HEK293 (cell line): ENCODE results near the gene TAPBP.

Source experiments
- CTCF ChIA-PET: fragments of 350-600 bp; formaldehyde crosslinking; extraction: SDS; loops from one replicate; lab custom pipeline; 2021; ENCODE audit warnings: antibody characterized with exemption; lab: Yijun Ruan, JAX
- POLR2A ChIA-PET: fragments of 300-600 bp; formaldehyde crosslinking; extraction: SDS; loops from one replicate; lab custom pipeline; 2020; ENCODE audit warnings: antibody characterized with exemption, inconsistent platforms; lab: Yijun Ruan, JAX
- H3K27ac ChIP-seq: fragments of 200-500 bp; sonication (Bioruptor generic); 2 replicates; pipeline ENCODE4 v1.5.1; 2014; ENCODE audit warnings: low read depth, low read length, control low read depth, inconsistent platforms; ENCODE audit errors: extremely low read depth
- H3K36me3 ChIP-seq, 2 experiments: fragments of 200-500 bp in 1 of 2; sonication (Bioruptor generic) in 1 of 2; 1 replicate in 1 of 2; 2 replicates in 1 of 2; pipeline ENCODE4 v1.5.1; 2014 to 2017; ENCODE audit warnings: inconsistent platforms in 2 of 2, low read length in 2 of 2; ENCODE audit not compliant: control insufficient read depth in 2 of 2, insufficient read depth in 1 of 2
- H3K4me1 ChIP-seq: fragments of 200-500 bp; sonication (Bioruptor generic); 2 replicates; pipeline ENCODE4 v1.5.1; 2014; ENCODE audit warnings: mild to moderate bottlenecking, low read length, inconsistent platforms; ENCODE audit not compliant: control insufficient read depth, insufficient read depth
- H3K4me3 ChIP-seq: 2 replicates; pipeline ENCODE4 v1.5.1; 2011; ENCODE audit warnings: low read depth, mild to moderate bottlenecking, control low read depth, low read length, moderate library complexity
- H3K9me3 ChIP-seq: fragments of 200-500 bp; sonication (Bioruptor generic); 2 replicates; pipeline ENCODE4 v1.5.1; 2014; ENCODE audit warnings: low read depth, low read length, inconsistent platforms; ENCODE audit not compliant: control insufficient read depth, insufficient read depth
- FEZF1 ChIP-seq: fragments of 450-650 bp; formaldehyde crosslinking; IDR thresholded peaks from 2 replicates; pipeline ENCODE4 v1.5.1; 2016; ENCODE audit warnings: missing biosample characterization, missing genetic modification characterization
- HOXD13 ChIP-seq: sonication (generic); formaldehyde crosslinking; IDR thresholded peaks from 2 replicates; pipeline ENCODE4 v1.8.0; 2022; ENCODE audit warnings: missing genetic modification reagents, borderline replicate concordance
- IKZF3 ChIP-seq: fragments of 450-650 bp; IDR thresholded peaks from 2 replicates; pipeline ENCODE4 v1.5.0; 2018; ENCODE audit warnings: missing biosample characterization, mild to moderate bottlenecking, missing genetic modification characterization, moderate library complexity
- KLF1 ChIP-seq: fragments of 450-650 bp; formaldehyde crosslinking; IDR thresholded peaks from 2 replicates; pipeline ENCODE4 v1.5.1; 2016; ENCODE audit warnings: missing biosample characterization, missing genetic modification characterization
- PATZ1 ChIP-seq: fragments of 450-650 bp; formaldehyde crosslinking; IDR thresholded peaks from 2 replicates; pipeline ENCODE4 v1.5.1; 2016; ENCODE audit warnings: missing biosample characterization, missing genetic modification characterization
- SCRT2 ChIP-seq: fragments of 450-650 bp; formaldehyde crosslinking; IDR thresholded peaks from 2 replicates; pipeline ENCODE4 v1.5.1; 2016; ENCODE audit warnings: missing biosample characterization, missing genetic modification characterization
- ZBTB8A ChIP-seq: fragments of 450-650 bp; formaldehyde crosslinking; IDR thresholded peaks from 2 replicates; pipeline ENCODE4 v1.5.1; 2016; ENCODE audit warnings: missing biosample characterization, missing genetic modification characterization
- ZEB2 ChIP-seq: fragments of 450-650 bp; formaldehyde crosslinking; IDR thresholded peaks from 2 replicates; pipeline ENCODE4 v1.5.1; 2016; ENCODE audit warnings: missing biosample characterization, missing genetic modification characterization
- ZFP37 ChIP-seq: fragments of 450-650 bp; formaldehyde crosslinking; IDR thresholded peaks from 2 replicates; pipeline ENCODE4 v1.5.1; 2016; ENCODE audit warnings: missing biosample characterization, missing genetic modification characterization
- ZIC2 ChIP-seq: fragments of 450-650 bp; formaldehyde crosslinking; IDR thresholded peaks from 2 replicates; pipeline ENCODE4 v1.5.1; 2016; ENCODE audit warnings: missing biosample characterization, missing genetic modification characterization
- ZNF221 ChIP-seq: fragments of 450-650 bp; formaldehyde crosslinking; IDR thresholded peaks from 2 replicates; pipeline ENCODE4 v1.5.1; 2017; ENCODE audit warnings: missing biosample characterization, missing genetic modification characterization, borderline replicate concordance
- ZNF324 ChIP-seq: fragments of 450-650 bp; formaldehyde crosslinking; IDR thresholded peaks from 2 replicates; pipeline ENCODE4 v1.5.1; 2016; ENCODE audit warnings: missing biosample characterization, missing genetic modification characterization
- ZNF341 ChIP-seq: fragments of 450-650 bp; formaldehyde crosslinking; IDR thresholded peaks from 2 replicates; pipeline ENCODE4; 2016; ENCODE audit warnings: low read depth, missing biosample characterization, missing genetic modification characterization
- ZNF362 ChIP-seq: fragments of 450-650 bp; formaldehyde crosslinking; IDR thresholded peaks from 2 replicates; pipeline ENCODE4 v1.5.1; 2016; ENCODE audit warnings: missing biosample characterization, missing genetic modification characterization
- ZNF366 ChIP-seq: fragments of 450-650 bp; formaldehyde crosslinking; conservative IDR thresholded peaks from 2 replicates; pipeline ENCODE4 v1.5.1; 2016; ENCODE audit warnings: missing biosample characterization, missing genetic modification characterization
- ZNF394 ChIP-seq: fragments of 450-650 bp; formaldehyde crosslinking; IDR thresholded peaks from 2 replicates; pipeline ENCODE4 v1.5.1; 2016; ENCODE audit warnings: missing biosample characterization, missing genetic modification characterization, mild to moderate bottlenecking, moderate library complexity, borderline replicate concordance
- ZNF501 ChIP-seq: fragments of 450-650 bp; formaldehyde crosslinking; IDR thresholded peaks from 2 replicates; pipeline ENCODE4 v1.5.1; 2016; ENCODE audit warnings: missing biosample characterization, missing genetic modification characterization
- ZNF600 ChIP-seq: fragments of 450-650 bp; formaldehyde crosslinking; IDR thresholded peaks from 2 replicates; pipeline ENCODE4 v1.5.1; 2016; ENCODE audit warnings: missing biosample characterization, missing genetic modification characterization
- ZNF654 ChIP-seq: fragments of 450-650 bp; formaldehyde crosslinking; IDR thresholded peaks from 2 replicates; pipeline ENCODE4 v1.5.1; 2016; ENCODE audit warnings: low read depth, missing biosample characterization, missing genetic modification characterization
- ZNF707 ChIP-seq: fragments of 450-650 bp; formaldehyde crosslinking; IDR thresholded peaks from 2 replicates; pipeline ENCODE4 v1.5.1; 2016; ENCODE audit warnings: missing biosample characterization, missing genetic modification characterization
- ZNF843 ChIP-seq: fragments of 450-650 bp; formaldehyde crosslinking; IDR thresholded peaks from 2 replicates; pipeline ENCODE4 v1.5.1; 2016; ENCODE audit warnings: missing biosample characterization, missing genetic modification characterization
- TF ChIP-seq, protein P1 (sequence below): fragments of 450-650 bp; formaldehyde crosslinking; IDR thresholded peaks from 2 replicates; pipeline ENCODE4 v1.5.1; 2016; ENCODE audit warnings: missing biosample characterization, missing genetic modification characterization
- TF ChIP-seq, protein P2 (sequence below): fragments of 450-650 bp; formaldehyde crosslinking; conservative IDR thresholded peaks from 2 replicates; pipeline ENCODE4 v1.5.1; 2016; ENCODE audit warnings: low read depth, missing biosample characterization, missing genetic modification characterization
- TF ChIP-seq, protein P3 (sequence below): fragments of 450-650 bp; formaldehyde crosslinking; IDR thresholded peaks from 2 replicates; pipeline ENCODE4 v1.5.1; 2016; ENCODE audit warnings: missing biosample characterization, missing genetic modification characterization

TAPBP gene

GRCh38 chr6:33344701-33345697, 31.1 kb upstream of the TAPBP start:
- POLR2A ChIA-PET = interaction anchor here (0.6 to 3.2 kb wide), 7 partner anchors 10 to 1481 kb away, joined by 3 to 22 read pairs (median 4); partner anchors contain the start of genes B3GALT4, RGL2, TAPBP and ZBTB22
- CTCF ChIA-PET = interaction anchor here (0.6 to 3.3 kb wide), 35 partner anchors 8 to 1684 kb away, joined by 3 to 30 read pairs (median 4); partner anchors contain the start of genes B3GALT4, RPS18, VPS52 and ZBTB22
- Histone ChIP-seq H3K36me3 (no peaks in the 10 kb centered on the region), H3K9me3 (no peaks in the 10 kb centered on the region), H3K4me3 (no peak overlapping the region), H3K4me1 (peaks cover 4% of the 10 kb centered on the region), H3K27ac (no peak overlapping the region)
- TF ChIP-seq ZNF221 (tag by site-specific recombination) = no peak
- TF ChIP-seq, protein P1, sequence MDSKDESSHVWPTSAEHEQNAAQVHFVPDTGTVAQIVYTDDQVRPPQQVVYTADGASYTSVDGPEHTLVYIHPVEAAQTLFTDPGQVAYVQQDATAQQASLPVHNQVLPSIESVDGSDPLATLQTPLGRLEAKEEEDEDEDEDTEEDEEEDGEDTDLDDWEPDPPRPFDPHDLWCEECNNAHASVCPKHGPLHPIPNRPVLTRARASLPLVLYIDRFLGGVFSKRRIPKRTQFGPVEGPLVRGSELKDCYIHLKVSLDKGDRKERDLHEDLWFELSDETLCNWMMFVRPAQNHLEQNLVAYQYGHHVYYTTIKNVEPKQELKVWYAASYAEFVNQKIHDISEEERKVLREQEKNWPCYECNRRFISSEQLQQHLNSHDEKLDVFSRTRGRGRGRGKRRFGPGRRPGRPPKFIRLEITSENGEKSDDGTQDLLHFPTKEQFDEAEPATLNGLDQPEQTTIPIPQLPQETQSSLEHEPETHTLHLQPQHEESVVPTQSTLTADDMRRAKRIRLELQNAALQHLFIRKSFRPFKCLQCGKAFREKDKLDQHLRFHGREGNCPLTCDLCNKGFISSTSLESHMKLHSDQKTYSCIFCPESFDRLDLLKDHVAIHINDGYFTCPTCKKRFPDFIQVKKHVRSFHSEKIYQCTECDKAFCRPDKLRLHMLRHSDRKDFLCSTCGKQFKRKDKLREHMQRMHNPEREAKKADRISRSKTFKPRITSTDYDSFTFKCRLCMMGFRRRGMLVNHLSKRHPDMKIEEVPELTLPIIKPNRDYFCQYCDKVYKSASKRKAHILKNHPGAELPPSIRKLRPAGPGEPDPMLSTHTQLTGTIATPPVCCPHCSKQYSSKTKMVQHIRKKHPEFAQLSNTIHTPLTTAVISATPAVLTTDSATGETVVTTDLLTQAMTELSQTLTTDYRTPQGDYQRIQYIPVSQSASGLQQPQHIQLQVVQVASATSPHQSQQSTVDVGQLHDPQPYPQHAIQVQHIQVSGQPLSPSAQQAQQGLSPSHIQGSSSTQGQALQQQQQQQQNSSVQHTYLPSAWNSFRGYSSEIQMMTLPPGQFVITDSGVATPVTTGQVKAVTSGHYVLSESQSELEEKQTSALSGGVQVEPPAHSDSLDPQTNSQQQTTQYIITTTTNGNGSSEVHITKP (tag by site-specific recombination) = peak; percentile 37; the same call in 1 of the 2 replicates
- TF ChIP-seq ZEB2 = peak; percentile 89
- no peak for TF ChIP-seq ZNF501 (tag by site-specific recombination)
- peak; percentile 31; the same call in 1 of the 2 replicates for TF ChIP-seq ZNF341 (tag by site-specific recombination)
- TF ChIP-seq ZIC2 (tag by site-specific recombination) = peak; percentile 32; the same call in 1 of the 2 replicates
- TF ChIP-seq, protein P2, sequence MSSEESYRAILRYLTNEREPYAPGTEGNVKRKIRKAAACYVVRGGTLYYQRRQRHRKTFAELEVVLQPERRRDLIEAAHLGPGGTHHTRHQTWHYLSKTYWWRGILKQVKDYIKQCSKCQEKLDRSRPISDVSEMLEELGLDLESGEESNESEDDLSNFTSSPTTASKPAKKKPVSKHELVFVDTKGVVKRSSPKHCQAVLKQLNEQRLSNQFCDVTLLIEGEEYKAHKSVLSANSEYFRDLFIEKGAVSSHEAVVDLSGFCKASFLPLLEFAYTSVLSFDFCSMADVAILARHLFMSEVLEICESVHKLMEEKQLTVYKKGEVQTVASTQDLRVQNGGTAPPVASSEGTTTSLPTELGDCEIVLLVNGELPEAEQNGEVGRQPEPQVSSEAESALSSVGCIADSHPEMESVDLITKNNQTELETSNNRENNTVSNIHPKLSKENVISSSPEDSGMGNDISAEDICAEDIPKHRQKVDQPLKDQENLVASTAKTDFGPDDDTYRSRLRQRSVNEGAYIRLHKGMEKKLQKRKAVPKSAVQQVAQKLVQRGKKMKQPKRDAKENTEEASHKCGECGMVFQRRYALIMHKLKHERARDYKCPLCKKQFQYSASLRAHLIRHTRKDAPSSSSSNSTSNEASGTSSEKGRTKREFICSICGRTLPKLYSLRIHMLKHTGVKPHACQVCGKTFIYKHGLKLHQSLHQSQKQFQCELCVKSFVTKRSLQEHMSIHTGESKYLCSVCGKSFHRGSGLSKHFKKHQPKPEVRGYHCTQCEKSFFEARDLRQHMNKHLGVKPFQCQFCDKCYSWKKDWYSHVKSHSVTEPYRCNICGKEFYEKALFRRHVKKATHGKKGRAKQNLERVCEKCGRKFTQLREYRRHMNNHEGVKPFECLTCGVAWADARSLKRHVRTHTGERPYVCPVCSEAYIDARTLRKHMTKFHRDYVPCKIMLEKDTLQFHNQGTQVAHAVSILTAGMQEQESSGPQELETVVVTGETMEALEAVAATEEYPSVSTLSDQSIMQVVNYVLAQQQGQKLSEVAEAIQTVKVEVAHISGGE (tag by site-specific recombination) = 0 out of 2 replicates have a peak, but pooled peaks have one; percentile 14
- TF ChIP-seq ZNF600 (tag by site-specific recombination) = peak; percentile 91
- TF ChIP-seq SCRT2 (tag by site-specific recombination) = peak; percentile 74
- TF ChIP-seq ZNF707 = peak; percentile 68
- TF ChIP-seq FEZF1 (tag by site-specific recombination) = peak; percentile 70
- peak; percentile 63 for TF ChIP-seq ZNF654
- TF ChIP-seq, protein P3, sequence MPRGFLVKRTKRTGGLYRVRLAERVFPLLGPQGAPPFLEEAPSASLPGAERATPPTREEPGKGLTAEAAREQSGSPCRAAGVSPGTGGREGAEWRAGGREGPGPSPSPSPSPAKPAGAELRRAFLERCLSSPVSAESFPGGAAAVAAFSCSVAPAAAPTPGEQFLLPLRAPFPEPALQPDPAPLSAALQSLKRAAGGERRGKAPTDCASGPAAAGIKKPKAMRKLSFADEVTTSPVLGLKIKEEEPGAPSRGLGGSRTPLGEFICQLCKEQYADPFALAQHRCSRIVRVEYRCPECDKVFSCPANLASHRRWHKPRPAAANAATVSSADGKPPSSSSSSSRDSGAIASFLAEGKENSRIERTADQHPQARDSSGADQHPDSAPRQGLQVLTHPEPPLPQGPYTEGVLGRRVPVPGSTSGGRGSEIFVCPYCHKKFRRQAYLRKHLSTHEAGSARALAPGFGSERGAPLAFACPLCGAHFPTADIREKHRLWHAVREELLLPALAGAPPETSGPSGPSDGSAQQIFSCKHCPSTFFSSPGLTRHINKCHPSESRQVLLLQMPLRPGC = peak; percentile 67; the same call in 1 of the 2 replicates
- no peak for TF ChIP-seq ZFP37 (tag by site-specific recombination)
- peak; percentile 82 for TF ChIP-seq PATZ1 (tag by site-specific recombination)
- peak; percentile 18; the same call in 1 of the 2 replicates for TF ChIP-seq ZBTB8A (tag by site-specific recombination)
- peak; percentile 70 for TF ChIP-seq ZNF366 (tag by site-specific recombination)
- TF ChIP-seq KLF1 (tag by site-specific recombination) = peak; percentile 56
- TF ChIP-seq ZNF362 = peak; percentile 47; the same call in 1 of the 2 replicates
- TF ChIP-seq IKZF3 = peak; percentile 86
- TF ChIP-seq ZNF843 (tag by site-specific recombination) = peak; percentile 84
- TF ChIP-seq ZNF394 (tag by site-specific recombination) = peak; percentile 44; the same call in 1 of the 2 replicates
- TF ChIP-seq ZNF324 (tag by site-specific recombination) = 0 out of 2 replicates have a peak, but pooled peaks have one; percentile 34
- peak; percentile 98 for TF ChIP-seq HOXD13 (CRISPR knock-in tag)
